Measurements from ENCODE around the gene ABCF3.
A peak's percentile ranks its signal among the peaks of the same experiment; 100 is the strongest.
"Not testable (repeated sequence)": the region's sequence is repeated elsewhere in the genome, so short reads cannot be mapped to it uniquely, and the experiment has no call there.

ABCF3 gene

GRCh38 chr3:184149123-184149522, 36.9 kb upstream of the ABCF3 start:
- no peak overlapping the region for H2BK120ac ChIP-seq (ENCODE audit: low read depth, low read length)
- H4K91ac ChIP-seq (ENCODE audit: low read depth, low read length, poor library complexity) = no peak overlapping the region
- H3K36me3 ChIP-seq (replicated peaks in 1 of 2; ENCODE audit: control insufficient read depth in 2 of 2, insufficient read depth in 2 of 2, low read length in 2 of 2) = peaks cover 8 to 24% of the 10 kb centered on the region in 2 donors
- H3K27ac ChIP-seq (replicated peaks; ENCODE audit: low read length) = no peak overlapping the region
- H4K8ac ChIP-seq (ENCODE audit: low read depth, low read length) = no peak overlapping the region
- H3K18ac ChIP-seq (ENCODE audit: low read length) = no peak overlapping the region
- no peaks in the 10 kb centered on the region for H3K79me1 ChIP-seq (ENCODE audit: low read depth, low read length)
- no peak overlapping the region for H2BK12ac ChIP-seq (ENCODE audit: low read length)
- no peak overlapping the region for H3K4me3 ChIP-seq (ENCODE audit: low read length in 2 of 2)
- H2AK5ac ChIP-seq (ENCODE audit: low read depth, low read length) = no peak overlapping the region
- no CpG with 5 or more reads among the region's 6 CpGs for WGBS, 2 donors (ENCODE audit: extremely low coverage in 2 of 2, insufficient read length in 2 of 2, insufficient replicate concordance in 1 of 2)
- no peak overlapping the region for H3K4me2 ChIP-seq (ENCODE audit: insufficient read depth, low read length, poor library complexity, severe bottlenecking)
- no peak overlapping the region for H2BK15ac ChIP-seq (ENCODE audit: low read length)
- no peaks in the 10 kb centered on the region for H3K9me3 ChIP-seq (replicated peaks in 1 of 2; ENCODE audit: control insufficient read depth in 2 of 2, insufficient read depth in 1 of 2, low read depth in 1 of 2, low read length in 2 of 2)
- H2AFZ ChIP-seq (ENCODE audit: low read length) = no peak overlapping the region
- H3K27me3 ChIP-seq (ENCODE audit: control insufficient read depth in 3 of 3, insufficient read depth in 3 of 3, low read depth in 1 of 3, low read length in 3 of 3) = no peaks in the 10 kb centered on the region
- H3K9ac ChIP-seq (ENCODE audit: low read depth, low read length, poor library complexity) = no peak overlapping the region
- DNase-seq (ENCODE audit: low spot score) = no peak
- no peak overlapping the region for H3K4ac ChIP-seq (ENCODE audit: low read length)
- H3K4me1 ChIP-seq (ENCODE audit: control insufficient read depth in 2 of 2, insufficient read depth in 1 of 2, low read depth in 1 of 2, low read length in 2 of 2) = no peaks in the 10 kb centered on the region
- no peak overlapping the region for H3K23ac ChIP-seq (ENCODE audit: low read depth, low read length, poor library complexity)
- H3K14ac ChIP-seq (ENCODE audit: low read length) = no peak overlapping the region
- H2BK5ac ChIP-seq (ENCODE audit: low read length) = no peak overlapping the region

GRCh38 chr3:184149770-184150169, 36.2 kb upstream of the ABCF3 start:
- H3K4me2 ChIP-seq (ENCODE audit: insufficient read depth, low read length, poor library complexity, severe bottlenecking); H4K91ac ChIP-seq (ENCODE audit: low read depth, low read length, poor library complexity); H3K27me3 ChIP-seq (ENCODE audit: control insufficient read depth in 3 of 3, insufficient read depth in 3 of 3, low read depth in 1 of 3, low read length in 3 of 3); H2BK12ac ChIP-seq (ENCODE audit: low read length); H2BK120ac ChIP-seq (ENCODE audit: low read depth, low read length); H2AK5ac ChIP-seq (ENCODE audit: low read depth, low read length); DNase-seq (ENCODE audit: low spot score); H2BK15ac ChIP-seq (ENCODE audit: low read length); H3K18ac ChIP-seq (ENCODE audit: low read length); H3K4ac ChIP-seq (ENCODE audit: low read length); H3K23ac ChIP-seq (ENCODE audit: low read depth, low read length, poor library complexity); H3K9me3 ChIP-seq (replicated peaks in 1 of 2; ENCODE audit: control insufficient read depth in 2 of 2, insufficient read depth in 1 of 2, low read depth in 1 of 2, low read length in 2 of 2); H2AFZ ChIP-seq (ENCODE audit: low read length); H3K4me1 ChIP-seq (ENCODE audit: control insufficient read depth in 2 of 2, insufficient read depth in 1 of 2, low read depth in 1 of 2, low read length in 2 of 2); H3K14ac ChIP-seq (ENCODE audit: low read length); H3K4me3 ChIP-seq (ENCODE audit: low read length in 2 of 2); H3K27ac ChIP-seq (replicated peaks; ENCODE audit: low read length); H3K79me1 ChIP-seq (ENCODE audit: low read depth, low read length); H3K9ac ChIP-seq (ENCODE audit: low read depth, low read length, poor library complexity); H4K8ac ChIP-seq (ENCODE audit: low read depth, low read length); H2BK5ac ChIP-seq (ENCODE audit: low read length): not testable (repeated sequence)
- H3K36me3 ChIP-seq (replicated peaks in 1 of 2; ENCODE audit: control insufficient read depth in 2 of 2, insufficient read depth in 2 of 2, low read length in 2 of 2) = peaks cover 3 to 18% of the 10 kb centered on the region in 2 donors
- WGBS, 2 donors (ENCODE audit: extremely low coverage in 2 of 2, insufficient read length in 2 of 2, insufficient replicate concordance in 1 of 2) = no CpG with 5 or more reads among the region's 6 CpGs

DNA sequence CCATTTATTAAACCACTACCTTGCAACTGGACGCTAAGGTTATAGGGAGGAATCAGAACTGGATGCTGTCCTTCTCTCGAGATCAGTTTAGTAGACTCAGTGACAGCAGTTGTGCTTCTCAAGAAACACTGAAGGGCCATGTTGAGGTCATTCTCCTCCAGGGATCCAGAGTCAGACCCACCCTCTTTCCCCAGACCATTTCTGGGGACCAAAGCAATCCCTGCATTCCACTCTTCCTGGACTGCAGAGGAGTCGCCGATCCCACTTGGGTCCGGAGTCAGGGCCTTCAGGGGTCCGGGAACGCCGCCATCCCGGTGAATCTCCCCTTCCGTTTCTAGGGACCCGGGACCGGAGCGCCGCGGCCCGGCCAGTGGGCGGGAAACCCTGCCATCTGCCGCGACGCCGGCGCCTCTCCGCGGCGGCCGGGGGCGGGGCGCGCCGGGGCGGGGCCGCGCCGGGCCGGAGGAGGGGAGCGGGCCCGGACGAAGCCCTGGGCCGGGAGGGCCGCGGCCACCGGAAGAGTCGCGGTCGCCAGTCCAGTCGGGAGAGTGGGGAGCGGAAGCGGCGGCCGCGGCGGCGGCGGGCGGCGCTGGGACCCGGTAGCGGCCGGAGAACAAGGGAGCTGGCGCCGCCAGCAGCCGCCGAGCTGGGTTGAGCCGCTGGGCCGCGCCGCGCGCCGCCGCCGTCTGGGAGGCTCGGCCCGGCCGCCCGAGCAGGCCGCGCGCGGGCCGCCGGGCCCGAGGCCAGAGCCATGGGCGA, 30.9 kb upstream of the ABCF3 start, which contains the start of gene DVL3:
Gene DVL3, plus strand, starts transcription at position 493 of the 759 bp plus-strand sequence. Its CDS starts 259 bp downstream, at position 752.
- Histone ChIP-seq H3K18ac (ENCODE audit: low read length) (peak within 1 kb of the TSS; percentile 98), H4K91ac (ENCODE audit: low read depth, low read length, poor library complexity) (no peak within 1 kb of the TSS), H2AK5ac (ENCODE audit: low read depth, low read length) (peak within 1 kb of the TSS; percentile 94), H2BK12ac (ENCODE audit: low read length) (peak within 1 kb of the TSS; percentile 41), H3K4me2 (ENCODE audit: insufficient read depth, low read length, poor library complexity, severe bottlenecking) (peak within 1 kb of the TSS; percentile 80), H3K9me3 (replicated peaks in 1 of 2; ENCODE audit: control insufficient read depth in 2 of 2, insufficient read depth in 1 of 2, low read depth in 1 of 2, low read length in 2 of 2) (no peaks in the 10 kb centered on the region), H3K36me3 (replicated peaks in 1 of 2; ENCODE audit: control insufficient read depth in 2 of 2, insufficient read depth in 2 of 2, low read length in 2 of 2) (peaks cover 0 to 5% of the 10 kb centered on the region in 2 donors), H3K27ac (replicated peaks; ENCODE audit: low read length) (peak within 1 kb of the TSS; percentile 99), H2BK5ac (ENCODE audit: low read length) (peak within 1 kb of the TSS; percentile 93), H2BK120ac (ENCODE audit: low read depth, low read length) (peak within 1 kb of the TSS; percentile 10), H3K79me1 (ENCODE audit: low read depth, low read length) (peaks cover 1% of the 10 kb centered on the region), H3K14ac (ENCODE audit: low read length) (peak within 1 kb of the TSS; percentile 89), H2BK15ac (ENCODE audit: low read length) (peak within 1 kb of the TSS; percentile 89), H3K4me1 (ENCODE audit: control insufficient read depth in 2 of 2, insufficient read depth in 1 of 2, low read depth in 1 of 2, low read length in 2 of 2) (peaks cover 7 to 10% of the 10 kb centered on the region in 2 donors), H3K23ac (ENCODE audit: low read depth, low read length, poor library complexity) (peak within 1 kb of the TSS; percentile 20), H3K9ac (ENCODE audit: low read depth, low read length, poor library complexity) (peak within 1 kb of the TSS; percentile 96), H3K4me3 (ENCODE audit: low read length in 2 of 2) (peak within 1 kb of the TSS; percentile 94 to 100), H2AFZ (ENCODE audit: low read length) (peak within 1 kb of the TSS; percentile 93), H3K27me3 (ENCODE audit: control insufficient read depth in 3 of 3, insufficient read depth in 3 of 3, low read depth in 1 of 3, low read length in 3 of 3) (no peaks in the 10 kb centered on the region), H4K8ac (ENCODE audit: low read depth, low read length) (no peak within 1 kb of the TSS), H3K4ac (ENCODE audit: low read length) (no peak within 1 kb of the TSS)
- peak; percentile 72 for DNase-seq (ENCODE audit: low spot score)
- WGBS, 2 donors (ENCODE audit: extremely low coverage in 2 of 2, insufficient read length in 2 of 2, insufficient replicate concordance in 1 of 2) = no CpG with 5 or more reads among the region's 84 CpGs

DNA sequence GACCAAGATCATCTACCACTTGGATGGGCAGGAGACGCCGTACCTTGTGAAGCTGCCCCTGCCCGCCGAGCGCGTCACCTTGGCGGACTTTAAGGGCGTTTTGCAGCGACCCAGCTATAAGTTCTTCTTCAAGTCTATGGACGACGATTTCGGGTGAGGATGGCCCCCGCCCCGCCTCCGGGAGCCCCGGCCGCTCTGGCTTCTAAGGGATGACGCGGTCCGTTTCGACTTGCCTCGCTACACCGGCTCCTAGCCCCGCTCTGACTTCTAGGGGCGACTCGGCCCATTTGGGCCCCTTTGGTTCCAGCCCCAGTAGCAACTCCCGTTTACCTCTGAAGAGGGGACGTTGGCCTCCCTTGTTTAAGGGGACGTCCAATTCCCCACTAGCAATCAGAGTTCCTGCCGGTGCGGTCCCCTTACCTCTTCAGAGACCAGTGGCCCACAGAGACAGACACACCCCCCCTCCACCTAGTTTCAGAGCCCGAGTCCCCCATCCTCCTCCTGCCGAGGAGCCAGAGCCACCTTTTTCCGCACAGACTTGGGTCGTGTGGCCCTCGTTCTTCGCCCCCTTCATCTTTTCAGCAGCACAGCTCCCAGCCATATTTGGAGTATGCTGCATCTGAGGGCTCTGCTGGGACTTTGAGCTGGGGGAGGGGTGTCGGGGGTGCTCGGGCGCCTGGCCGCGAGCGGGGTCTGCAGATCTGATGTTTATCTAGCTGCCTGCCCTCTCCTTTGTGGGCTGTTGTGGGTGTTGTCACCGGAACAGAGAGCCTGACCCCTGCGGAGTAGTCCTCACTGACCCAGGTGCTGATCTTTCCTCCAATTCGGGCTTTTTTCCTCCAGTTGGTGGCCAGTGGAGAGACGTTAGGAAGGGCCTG, 30.1 kb upstream of the ABCF3 start:
- H4K91ac ChIP-seq (ENCODE audit: low read depth, low read length, poor library complexity) = no peak overlapping the region
- H4K8ac ChIP-seq (ENCODE audit: low read depth, low read length) = no peak overlapping the region
- H3K36me3 ChIP-seq (replicated peaks in 1 of 2; ENCODE audit: control insufficient read depth in 2 of 2, insufficient read depth in 2 of 2, low read length in 2 of 2) = peaks cover 0 to 12% of the 10 kb centered on the region in 2 donors
- H3K18ac ChIP-seq (ENCODE audit: low read length) = peak overlapping the region; percentile 98
- H2AK5ac ChIP-seq (ENCODE audit: low read depth, low read length) = peak overlapping the region; percentile 94
- no peak overlapping the region for H3K23ac ChIP-seq (ENCODE audit: low read depth, low read length, poor library complexity)
- no peak for DNase-seq (ENCODE audit: low spot score)
- H3K4me1 ChIP-seq (ENCODE audit: control insufficient read depth in 2 of 2, insufficient read depth in 1 of 2, low read depth in 1 of 2, low read length in 2 of 2) = peaks cover 7 to 10% of the 10 kb centered on the region in 2 donors
- H2AFZ ChIP-seq (ENCODE audit: low read length) = peak overlapping the region; percentile 85
- H3K27ac ChIP-seq (replicated peaks; ENCODE audit: low read length) = peak overlapping the region; percentile 99
- no peak overlapping the region for H2BK15ac ChIP-seq (ENCODE audit: low read length)
- peak overlapping the region; percentile 96 for H3K9ac ChIP-seq (ENCODE audit: low read depth, low read length, poor library complexity)
- no peaks in the 10 kb centered on the region for H3K9me3 ChIP-seq (replicated peaks in 1 of 2; ENCODE audit: control insufficient read depth in 2 of 2, insufficient read depth in 1 of 2, low read depth in 1 of 2, low read length in 2 of 2)
- H3K27me3 ChIP-seq (ENCODE audit: control insufficient read depth in 3 of 3, insufficient read depth in 3 of 3, low read depth in 1 of 3, low read length in 3 of 3) = no peaks in the 10 kb centered on the region
- H3K4me3 ChIP-seq (ENCODE audit: low read length in 2 of 2) = peak overlapping the region; percentile 94 to 100
- H3K79me1 ChIP-seq (ENCODE audit: low read depth, low read length) = peaks cover 7% of the 10 kb centered on the region
- H2BK5ac ChIP-seq (ENCODE audit: low read length) = peak overlapping the region; percentile 93
- H3K4ac ChIP-seq (ENCODE audit: low read length) = no peak overlapping the region
- peak overlapping the region; percentile 89 for H3K14ac ChIP-seq (ENCODE audit: low read length)
- no peak overlapping the region for H2BK12ac ChIP-seq (ENCODE audit: low read length)
- peak overlapping the region; percentile 80 for H3K4me2 ChIP-seq (ENCODE audit: insufficient read depth, low read length, poor library complexity, severe bottlenecking)
- no CpG with 5 or more reads among the region's 47 CpGs for WGBS, 2 donors (ENCODE audit: extremely low coverage in 2 of 2, insufficient read length in 2 of 2, insufficient replicate concordance in 1 of 2)
- peak overlapping the region; percentile 10 for H2BK120ac ChIP-seq (ENCODE audit: low read depth, low read length)

Measured in neuronal stem cell (in vitro differentiated cells).